HG03280 (cell line): Measurements from ENCODE around the gene ATP6V0A1.
"Not testable (repeated sequence)": the region's sequence is repeated elsewhere in the genome, so short reads cannot be mapped to it uniquely, and the experiment has no call there.

Source experiments
- ATAC-seq: cut with Tn5 transposase; IDR thresholded peaks from one replicate; pipeline ENCODE4 v1.9.1; 2021; ENCODE audit warnings: mild to moderate bottlenecking, moderate library complexity; ENCODE audit not compliant: unreplicated experiment

ATP6V0A1 gene

DNA sequence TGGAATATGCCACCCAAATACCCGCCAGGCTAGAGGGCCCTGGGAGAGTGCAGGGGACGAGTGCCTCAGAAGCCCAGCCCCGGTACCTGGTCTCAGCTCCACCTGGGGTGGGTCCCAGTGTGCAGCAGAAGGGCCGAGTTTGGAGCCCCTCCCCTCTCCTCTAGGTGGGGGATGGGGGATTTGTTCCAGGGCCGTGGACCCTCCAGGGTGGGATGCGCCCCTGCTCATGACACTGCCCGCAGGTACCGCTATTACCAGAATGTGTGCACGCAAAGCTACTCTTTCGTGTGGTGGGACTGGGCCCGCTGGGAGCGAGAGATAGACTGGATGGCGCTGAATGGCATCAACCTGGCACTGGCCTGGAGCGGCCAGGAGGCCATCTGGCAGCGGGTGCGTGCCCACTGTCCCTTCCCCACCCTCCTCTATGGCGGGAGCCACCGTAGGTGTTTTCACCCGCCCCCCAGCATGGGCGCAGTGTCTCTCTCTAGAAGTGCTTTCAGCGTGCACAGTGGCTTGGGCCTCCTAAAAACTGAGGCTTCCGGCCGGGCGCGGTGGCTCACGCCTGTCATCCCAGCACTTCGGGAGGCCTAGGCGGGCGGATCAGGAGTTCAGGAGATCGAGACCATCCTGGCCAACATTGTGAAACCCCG is 78.6 kb downstream of the ATP6V0A1 start:
- ATAC-seq: no peak

DNA sequence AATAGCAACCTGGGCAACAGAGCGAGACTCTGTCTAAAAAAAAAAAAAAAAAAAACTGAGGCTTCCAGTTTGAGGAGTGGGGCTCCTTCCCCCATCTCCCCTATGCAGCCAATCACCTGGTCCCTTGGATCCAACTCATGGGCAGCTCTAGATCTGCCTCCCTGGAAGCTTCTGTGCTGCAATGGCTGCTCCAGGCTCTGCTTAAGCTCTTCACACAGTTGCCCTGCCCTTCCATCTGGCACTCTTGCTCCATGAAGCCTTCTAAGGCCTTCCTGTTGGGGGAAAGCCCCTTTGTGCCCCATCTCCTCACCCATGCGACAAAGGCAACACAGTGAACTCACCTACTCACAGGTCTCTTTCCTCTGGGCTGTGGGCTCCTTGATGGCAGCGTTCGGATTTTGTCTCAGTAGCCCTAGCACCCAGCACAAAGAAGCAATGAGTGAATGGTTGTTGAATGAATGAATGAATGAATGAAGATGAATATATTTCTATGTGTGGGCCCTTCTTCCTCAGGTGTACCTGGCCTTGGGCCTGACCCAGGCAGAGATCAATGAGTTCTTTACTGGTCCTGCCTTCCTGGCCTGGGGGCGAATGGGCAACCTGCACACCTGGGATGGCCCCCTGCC is 79.3 kb downstream of the ATP6V0A1 start:
- no peak for ATAC-seq

DNA sequence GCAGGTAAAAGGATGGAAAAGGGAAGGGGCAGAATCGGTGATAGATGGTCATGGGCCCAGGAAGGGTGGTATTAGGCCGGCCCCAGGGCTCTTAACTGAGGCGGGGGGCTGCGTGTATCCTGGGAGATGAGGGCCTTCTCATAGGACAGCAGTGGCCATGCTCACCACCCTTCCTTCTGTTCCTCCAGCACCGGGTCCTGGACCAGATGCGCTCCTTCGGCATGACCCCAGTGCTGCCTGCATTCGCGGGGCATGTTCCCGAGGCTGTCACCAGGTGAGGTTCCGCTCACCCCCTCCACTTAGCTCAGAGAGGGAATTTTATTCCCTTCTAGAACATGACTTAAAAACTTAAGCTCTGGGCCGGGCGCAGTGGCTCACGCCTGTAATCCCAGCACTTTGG is 79.8 kb downstream of the ATP6V0A1 start:
- no peak for ATAC-seq

DNA sequence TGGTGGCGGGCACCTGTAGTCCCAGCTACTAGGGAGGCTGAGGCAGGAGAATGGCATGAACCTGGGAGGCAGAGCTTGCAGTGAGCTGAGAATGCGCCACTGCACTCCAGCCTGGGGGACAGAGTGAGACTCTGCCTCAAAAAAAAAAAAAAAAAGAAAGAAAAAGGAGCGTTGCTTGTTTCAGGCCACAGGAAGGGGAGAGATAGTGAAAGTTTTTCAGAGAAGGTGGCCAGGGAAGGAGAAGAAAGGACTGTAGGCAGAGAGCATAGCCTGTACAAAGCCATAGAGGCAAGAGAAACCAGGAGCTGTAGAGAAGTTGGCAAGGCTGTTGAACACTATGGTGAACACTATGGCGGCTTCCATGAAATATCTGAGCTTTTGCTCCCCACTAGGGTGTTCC is 81.9 kb downstream of the ATP6V0A1 start:
- not testable (repeated sequence) for ATAC-seq

DNA sequence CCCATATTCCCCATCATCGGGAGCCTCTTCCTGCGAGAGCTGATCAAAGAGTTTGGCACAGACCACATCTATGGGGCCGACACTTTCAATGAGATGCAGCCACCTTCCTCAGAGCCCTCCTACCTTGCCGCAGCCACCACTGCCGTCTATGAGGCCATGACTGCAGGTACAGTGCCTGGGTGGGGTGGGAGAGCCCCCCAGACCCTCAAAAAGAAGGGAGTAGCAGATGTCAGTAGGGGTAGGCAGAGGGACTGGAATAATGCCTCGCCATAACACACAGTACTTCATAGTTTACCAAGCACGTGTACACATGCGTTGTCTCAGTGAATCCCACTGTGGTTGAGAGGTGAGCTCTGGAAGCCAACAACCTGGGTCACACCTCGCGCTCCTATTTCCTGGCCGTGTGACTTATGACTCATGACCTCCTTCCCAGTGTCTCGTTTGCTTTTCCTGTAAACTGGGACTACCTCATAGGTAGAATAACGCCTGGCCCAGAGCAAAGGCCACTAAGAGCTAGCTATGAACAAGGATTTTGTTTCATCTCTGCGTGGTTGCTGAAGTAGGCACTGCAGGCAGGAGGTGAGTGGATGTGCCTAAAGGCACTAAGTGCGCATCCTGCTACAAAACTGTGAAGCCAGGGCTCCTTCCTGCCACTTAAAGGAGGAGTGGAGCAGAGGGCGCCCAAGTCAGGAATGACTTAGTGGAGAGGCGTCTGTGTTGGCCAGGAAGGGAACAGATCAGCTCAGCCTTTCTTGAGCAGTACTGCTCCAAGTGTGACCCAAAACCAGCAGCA is 82.6 kb downstream of the ATP6V0A1 start:
- no peak for ATAC-seq

- ATAC-seq: no peak
Measured at GRCh38 chr17:42543190-42544079, 84.8 kb downstream of the ATP6V0A1 start.

- no peak for ATAC-seq
Measured at GRCh38 chr17:42544874-42545283, 86.2 kb downstream of the ATP6V0A1 start.

DNA sequence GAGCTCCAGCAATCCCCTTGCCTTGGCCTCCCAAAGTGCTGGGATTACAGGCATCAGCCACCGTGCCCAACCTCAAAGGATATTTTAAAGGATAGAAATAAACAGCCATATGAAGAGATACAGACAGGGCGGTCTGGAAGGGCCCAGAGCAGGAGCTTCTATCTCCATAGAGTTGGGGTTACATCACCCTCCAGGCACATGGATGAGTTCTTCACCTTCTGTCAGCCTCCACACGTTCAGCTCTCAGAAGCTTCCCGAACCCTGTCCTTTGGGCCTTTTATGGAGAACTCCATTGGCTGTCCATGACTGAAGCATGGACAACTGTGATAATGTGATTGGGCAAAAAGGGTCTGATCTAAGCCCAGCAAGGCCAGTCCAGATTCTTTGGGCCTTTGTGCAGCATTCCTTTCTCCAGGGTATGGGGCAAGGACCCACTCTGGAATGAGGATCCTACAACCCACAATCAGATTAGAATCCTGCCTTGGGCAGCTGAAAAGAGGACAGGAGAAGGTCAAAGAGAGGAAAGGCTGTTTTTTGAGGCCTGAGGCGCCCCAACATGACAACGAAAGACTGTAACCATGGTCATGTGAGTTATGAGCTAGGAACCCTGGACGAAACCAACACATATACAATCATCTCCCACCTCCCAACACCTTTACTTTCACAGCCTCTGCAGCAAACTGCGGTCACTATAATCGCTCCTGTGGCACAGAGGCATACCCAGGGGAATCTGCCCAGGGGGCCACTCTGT is 87.3 kb downstream of the ATP6V0A1 start:
- not testable (repeated sequence) for ATAC-seq

GRCh38 chr17:42547001-42547461 is 88.4 kb downstream of the ATP6V0A1 start:
- no peak for ATAC-seq

GRCh38 chr17:42547698-42548069 is 89.0 kb downstream of the ATP6V0A1 start:
- ATAC-seq: no peak

DNA sequence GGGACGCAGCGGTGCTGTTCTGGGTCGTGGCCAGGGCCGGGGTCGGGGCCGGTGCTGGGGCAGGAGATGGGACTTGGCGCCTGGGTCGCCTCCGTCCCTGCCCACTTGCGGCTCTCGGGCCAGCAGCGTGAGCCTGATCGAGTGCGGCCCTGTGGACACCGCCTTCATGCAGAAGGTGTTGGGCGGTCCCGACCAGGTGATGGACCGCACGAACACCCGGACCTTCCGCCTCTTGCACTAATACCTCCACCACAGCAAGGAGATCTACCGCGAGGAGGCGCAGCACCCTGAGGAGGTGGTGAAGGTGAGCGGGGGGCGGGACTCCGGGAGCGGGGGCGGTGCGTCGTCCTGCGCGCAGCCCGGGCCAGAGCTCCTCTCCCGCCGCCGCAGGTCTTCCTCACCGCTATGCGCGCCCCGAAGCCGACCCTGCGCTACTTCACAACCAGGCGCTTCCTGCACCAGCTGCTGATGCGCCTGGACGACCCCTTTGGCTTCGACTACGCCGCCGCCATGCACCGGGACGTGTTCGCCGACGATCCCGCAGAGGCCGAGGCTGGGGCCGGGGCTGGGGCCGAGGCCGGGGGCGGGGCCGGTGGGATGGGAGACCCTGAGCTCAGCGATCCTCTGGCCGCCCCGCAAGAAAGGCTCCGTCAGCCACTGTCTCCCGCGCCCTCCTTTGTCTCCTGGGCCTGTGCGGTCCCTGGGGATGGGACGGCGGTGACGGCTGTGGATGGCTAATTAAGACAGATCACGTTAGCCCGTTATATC is 89.6 kb downstream of the ATP6V0A1 start:
- ATAC-seq: peak; percentile 64

GRCh38 chr17:42548993-42549755 is 90.5 kb downstream of the ATP6V0A1 start:
- no peak for ATAC-seq

GRCh38 chr17:42552736-42553135 is 94.1 kb downstream of the ATP6V0A1 start, which contains the start of gene HSD17B1:
Gene HSD17B1, plus strand, starts transcription at chr17:42552923. Its CDS starts 11 bp downstream, at chr17:42552934.
- not testable (repeated sequence) for ATAC-seq

DNA sequence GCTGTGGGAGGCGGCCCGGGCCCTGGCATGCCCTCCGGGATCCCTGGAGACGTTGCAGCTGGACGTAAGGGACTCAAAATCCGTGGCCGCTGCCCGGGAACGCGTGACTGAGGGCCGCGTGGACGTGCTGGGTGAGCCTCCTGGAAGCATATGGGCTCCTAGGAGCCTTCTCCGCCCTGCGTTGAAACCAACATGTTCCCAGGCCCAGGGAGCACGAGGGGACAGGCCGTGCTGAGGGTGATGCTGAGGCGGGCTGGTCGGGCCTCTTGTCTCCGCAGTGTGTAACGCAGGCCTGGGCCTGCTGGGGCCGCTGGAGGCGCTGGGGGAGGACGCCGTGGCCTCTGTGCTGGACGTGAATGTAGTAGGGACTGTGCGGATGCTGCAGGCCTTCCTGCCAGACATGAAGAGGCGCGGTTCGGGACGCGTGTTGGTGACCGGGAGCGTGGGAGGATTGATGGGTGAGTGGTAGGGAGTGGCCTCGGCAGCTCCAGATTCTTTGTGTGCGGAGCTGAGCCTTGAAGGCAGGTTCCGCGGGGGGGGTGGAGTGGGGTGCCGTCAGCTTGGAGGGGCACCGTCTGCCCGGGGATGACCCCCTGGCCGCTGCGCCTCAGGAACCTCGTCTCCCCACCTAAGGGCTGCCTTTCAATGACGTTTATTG is 94.6 kb downstream of the ATP6V0A1 start:
- ATAC-seq: no peak

DNA sequence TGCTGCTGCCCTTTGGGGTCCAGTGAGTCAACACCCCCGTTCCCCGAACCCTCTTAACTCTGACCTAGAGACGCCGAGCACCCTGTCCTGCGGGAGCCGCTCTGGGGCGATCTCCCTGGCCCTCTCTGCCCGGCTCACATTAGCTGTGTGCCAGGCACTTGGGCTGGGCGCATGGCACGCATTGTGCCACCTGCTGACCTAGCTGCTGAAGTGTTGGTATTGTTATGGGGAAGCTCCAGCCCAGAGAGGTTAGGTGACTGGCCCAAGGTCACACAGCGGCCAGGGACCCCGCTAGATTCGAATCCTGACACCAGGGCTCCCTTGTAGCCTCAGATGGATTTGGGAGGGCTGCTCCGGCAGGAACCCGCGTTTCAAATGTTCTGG is 95.2 kb downstream of the ATP6V0A1 start:
- ATAC-seq: no peak

DNA sequence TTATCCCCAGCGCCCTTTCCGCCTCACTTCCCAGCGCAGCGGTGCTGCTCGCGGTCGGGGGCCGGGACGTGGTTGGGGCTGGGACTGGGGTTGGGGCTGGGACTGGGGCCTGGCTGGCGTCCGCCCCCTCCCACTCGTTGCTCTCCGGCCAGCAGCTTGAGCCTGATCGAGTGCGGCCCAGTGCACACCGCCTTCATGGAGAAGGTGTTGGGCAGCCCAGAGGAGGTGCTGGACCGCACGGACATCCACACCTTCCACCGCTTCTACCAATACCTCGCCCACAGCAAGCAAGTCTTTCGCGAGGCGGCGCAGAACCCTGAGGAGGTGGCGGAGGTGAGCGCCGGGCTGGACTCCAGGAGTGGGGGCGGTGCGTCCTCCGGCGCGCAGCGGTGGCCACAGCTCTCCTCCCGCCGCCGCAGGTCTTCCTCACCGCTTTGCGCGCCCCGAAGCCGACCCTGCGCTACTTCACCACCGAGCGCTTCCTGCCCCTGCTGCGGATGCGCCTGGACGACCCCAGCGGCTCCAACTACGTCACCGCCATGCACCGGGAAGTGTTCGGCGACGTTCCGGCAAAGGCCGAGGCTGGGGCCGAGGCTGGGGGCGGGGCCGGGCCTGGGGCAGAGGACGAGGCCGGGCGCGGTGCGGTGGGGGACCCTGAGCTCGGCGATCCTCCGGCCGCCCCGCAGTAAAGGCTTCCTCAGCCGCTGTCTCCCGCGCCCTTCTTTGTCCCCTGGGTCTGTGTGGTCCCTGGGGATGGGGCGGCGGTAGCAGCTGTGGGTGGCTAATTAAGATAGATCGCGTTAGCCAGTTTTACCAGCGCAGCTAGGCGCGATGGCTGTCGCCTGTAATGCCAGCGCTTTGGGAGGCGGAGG is 95.8 kb downstream of the ATP6V0A1 start:
- ATAC-seq: peak; percentile 73

- ATAC-seq: no peak
Measured at GRCh38 chr17:42555122-42555622, 96.5 kb downstream of the ATP6V0A1 start.
